ENCODE measurements around the gene C19orf12. TPM values are rescaled to one million over a fixed set of nuclear protein-coding genes. Genes with fewer than 3 reads are reported as not detected.

Gene C19orf12
- total RNA-seq, 1 experiment from 2014 or later: 17.5 TPM

DNA sequence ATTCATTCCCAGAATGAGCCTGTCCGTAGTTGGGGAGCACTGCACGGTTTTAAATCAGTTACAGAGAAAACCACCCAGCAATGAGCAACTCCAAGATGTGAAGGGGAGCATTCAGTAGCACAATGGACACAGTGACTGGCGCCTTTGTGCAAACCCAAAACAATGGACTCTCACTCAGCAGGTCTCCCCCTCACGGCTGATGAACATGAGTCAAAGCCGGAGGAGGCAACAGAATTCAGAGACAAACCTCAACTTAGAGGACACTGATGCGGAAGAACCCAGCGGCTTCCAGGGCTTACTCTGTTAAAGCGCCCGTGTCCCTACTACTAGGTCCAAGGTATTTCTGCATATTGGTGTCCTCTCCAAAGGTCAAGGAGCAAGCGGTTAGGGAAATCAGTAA is 32.1 kb downstream of the C19orf12 start:
- H3K27ac Mint-ChIP-seq: 0 out of 7 replicates have a peak overlapping the region, but pooled peaks of 1 of the 3 experiments have one; percentile 73
- H2AK5ac ChIP-seq (ENCODE audit: insufficient read length, low read length): no peak overlapping the region
- no peak overlapping the region for H2AFZ ChIP-seq (ENCODE audit: low read length)
- H3K4ac ChIP-seq (ENCODE audit: low read depth, low read length): no peak overlapping the region
- H3K56ac ChIP-seq (ENCODE audit: insufficient read length, low read depth, low read length): no peak overlapping the region
- no peak overlapping the region for H3K18ac ChIP-seq (ENCODE audit: insufficient read length, low read depth, low read length)
- peaks cover 1% of the 10 kb centered on the region; the same call in 1 of the 2 replicates for H3K27me3 Mint-ChIP-seq (ENCODE audit: low read depth)
- H4K8ac ChIP-seq (replicated peaks; ENCODE audit: insufficient read length, low read depth, low read length): no peak overlapping the region
- no peaks in the 10 kb centered on the region for H4K20me1 ChIP-seq (ENCODE audit: control insufficient read depth, insufficient read depth, insufficient read length)
- no peaks in the 10 kb centered on the region for H3K27me3 ChIP-seq (ENCODE audit: insufficient read depth, low read length)
- H3K14ac ChIP-seq (ENCODE audit: insufficient read depth, low read length): no peak overlapping the region
- no peak overlapping the region for H2BK120ac ChIP-seq (ENCODE audit: low read depth, low read length, poor library complexity, severe bottlenecking)
- H3K4me1 Mint-ChIP-seq: peaks cover 8 to 13% of the 10 kb centered on the region in 2 experiments
- no peak overlapping the region for H4K91ac ChIP-seq (ENCODE audit: insufficient read length, low read depth, low read length)
- no peak overlapping the region for H3K27ac ChIP-seq (ENCODE audit: insufficient read length, low read depth, low read length)
- no peak overlapping the region for H3T11ph ChIP-seq (ENCODE audit: low read length)
- WGBS (ENCODE audit: extremely low coverage, insufficient read length, low lambda C conversion rate): no CpG with 5 or more reads among the region's 10 CpGs
- H3K4me1 ChIP-seq (ENCODE audit: insufficient read depth, low read length): no peaks in the 10 kb centered on the region
- no peaks in the 10 kb centered on the region for H3K23me2 ChIP-seq (ENCODE audit: insufficient read length, low read depth, low read length, poor library complexity, severe bottlenecking)
- DNase-seq: no peak
- H2BK15ac ChIP-seq (ENCODE audit: low read depth, low read length): no peak overlapping the region
- H3K9me3 ChIP-seq (ENCODE audit: control insufficient read depth, low read depth, low read length): no peaks in the 10 kb centered on the region
- H3K9ac ChIP-seq (ENCODE audit: extremely low read depth, insufficient read length, low read length): no peak overlapping the region
- H4K5ac ChIP-seq (ENCODE audit: insufficient read length, low read depth, low read length): no peak overlapping the region
- peaks cover 0 to 5% of the 10 kb centered on the region in 2 experiments; a peak in 4 of 5 replicates for H3K9me3 Mint-ChIP-seq
- TF ChIP-seq, protein P1, sequence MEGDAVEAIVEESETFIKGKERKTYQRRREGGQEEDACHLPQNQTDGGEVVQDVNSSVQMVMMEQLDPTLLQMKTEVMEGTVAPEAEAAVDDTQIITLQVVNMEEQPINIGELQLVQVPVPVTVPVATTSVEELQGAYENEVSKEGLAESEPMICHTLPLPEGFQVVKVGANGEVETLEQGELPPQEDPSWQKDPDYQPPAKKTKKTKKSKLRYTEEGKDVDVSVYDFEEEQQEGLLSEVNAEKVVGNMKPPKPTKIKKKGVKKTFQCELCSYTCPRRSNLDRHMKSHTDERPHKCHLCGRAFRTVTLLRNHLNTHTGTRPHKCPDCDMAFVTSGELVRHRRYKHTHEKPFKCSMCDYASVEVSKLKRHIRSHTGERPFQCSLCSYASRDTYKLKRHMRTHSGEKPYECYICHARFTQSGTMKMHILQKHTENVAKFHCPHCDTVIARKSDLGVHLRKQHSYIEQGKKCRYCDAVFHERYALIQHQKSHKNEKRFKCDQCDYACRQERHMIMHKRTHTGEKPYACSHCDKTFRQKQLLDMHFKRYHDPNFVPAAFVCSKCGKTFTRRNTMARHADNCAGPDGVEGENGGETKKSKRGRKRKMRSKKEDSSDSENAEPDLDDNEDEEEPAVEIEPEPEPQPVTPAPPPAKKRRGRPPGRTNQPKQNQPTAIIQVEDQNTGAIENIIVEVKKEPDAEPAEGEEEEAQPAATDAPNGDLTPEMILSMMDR (conservative IDR thresholded peaks at IDR 0.05): no peak
- no peak overlapping the region for H2BK20ac ChIP-seq (ENCODE audit: low read depth, low read length, poor library complexity, severe bottlenecking)
- no peaks in the 10 kb centered on the region for H3K79me1 ChIP-seq (ENCODE audit: insufficient read depth, low read depth, low read length, poor library complexity, severe bottlenecking)
- H3K36me3 Mint-ChIP-seq (ENCODE audit: insufficient read depth in 1 of 3, low read depth in 3 of 3): no peaks in the 10 kb centered on the region; a peak in 2 of 7 replicates
- H3K23ac ChIP-seq (ENCODE audit: insufficient read length, low read depth, low read length): no peak overlapping the region
- no peak overlapping the region for H3K4me3 Mint-ChIP-seq
- no peak overlapping the region for H3K4me2 ChIP-seq (ENCODE audit: insufficient read depth, insufficient read length, low read length)
- no peak overlapping the region for H2BK12ac ChIP-seq (ENCODE audit: insufficient read length, low read depth, low read length)
- no peaks in the 10 kb centered on the region for H3K79me2 ChIP-seq (ENCODE audit: insufficient read depth, low read length)
- H2BK5ac ChIP-seq (ENCODE audit: insufficient read length, low read length): no peak overlapping the region
